GM18499 (cell line): ENCODE measurements around the gene CNTNAP2.

Experiments
- ATAC-seq: cut with Tn5 transposase; IDR thresholded peaks from one replicate; pipeline ENCODE4 v1.9.1; 2021; ENCODE audit warnings: moderate number of reproducible peaks; ENCODE audit not compliant: insufficient read depth, unreplicated experiment

Gene CNTNAP2

GRCh38 chr7:146411975-146412374 lies 295.4 kb downstream of the CNTNAP2 start:
- ATAC-seq, result no peak

GRCh38 chr7:146412781-146413180 lies 296.2 kb downstream of the CNTNAP2 start:
- no peak for ATAC-seq

GRCh38 chr7:146414373-146414772 lies 297.8 kb downstream of the CNTNAP2 start:
- ATAC-seq, result no peak

- no peak for ATAC-seq
Measured at GRCh38 chr7:146414937-146415336, 298.3 kb downstream of the CNTNAP2 start.

- no peak for ATAC-seq
Measured at GRCh38 chr7:146417176-146417575, 300.6 kb downstream of the CNTNAP2 start.

- no peak for ATAC-seq
Measured at GRCh38 chr7:146423446-146423845, 306.8 kb downstream of the CNTNAP2 start.

- no peak for ATAC-seq
Measured at GRCh38 chr7:146424084-146424483, 307.5 kb downstream of the CNTNAP2 start.

- ATAC-seq, result no peak
Measured at GRCh38 chr7:146433501-146433900, 316.9 kb downstream of the CNTNAP2 start.

GRCh38 chr7:146443102-146443501 lies 326.5 kb downstream of the CNTNAP2 start:
- ATAC-seq, result no peak

- no peak for ATAC-seq
Measured at GRCh38 chr7:146449625-146450024, 333.0 kb downstream of the CNTNAP2 start.

GRCh38 chr7:146455091-146455655 lies 338.6 kb downstream of the CNTNAP2 start:
- ATAC-seq, result no peak

GRCh38 chr7:146479040-146479439 lies 362.4 kb downstream of the CNTNAP2 start:
- ATAC-seq, result no peak

GRCh38 chr7:146486519-146486918 lies 369.9 kb downstream of the CNTNAP2 start:
- no peak for ATAC-seq

GRCh38 chr7:146492017-146492416 lies 375.4 kb downstream of the CNTNAP2 start:
- no peak for ATAC-seq

GRCh38 chr7:146494952-146495596 lies 378.5 kb downstream of the CNTNAP2 start:
- ATAC-seq, result no peak

GRCh38 chr7:146496657-146497056 lies 380.1 kb downstream of the CNTNAP2 start:
- no peak for ATAC-seq

GRCh38 chr7:146499970-146500369 lies 383.4 kb downstream of the CNTNAP2 start:
- ATAC-seq, result no peak

GRCh38 chr7:146503844-146504243 lies 387.2 kb downstream of the CNTNAP2 start:
- no peak for ATAC-seq

- ATAC-seq, result no peak
Measured at GRCh38 chr7:146510088-146510680, 393.6 kb downstream of the CNTNAP2 start.

- ATAC-seq, result no peak
Measured at GRCh38 chr7:146514304-146514703, 397.7 kb downstream of the CNTNAP2 start.

- no peak for ATAC-seq
Measured at GRCh38 chr7:146528581-146528980, 412.0 kb downstream of the CNTNAP2 start.

- ATAC-seq, result no peak
Measured at GRCh38 chr7:146539836-146540235, 423.2 kb downstream of the CNTNAP2 start.
